Keratinocyte (primary cell): ENCODE data around the gene ZFYVE16. TPM values are rescaled to one million over a fixed set of nuclear protein-coding genes. Genes with fewer than 3 reads are reported as not detected.

ENCODE experiments used
- DNase-seq: peaks from one replicate; pipeline ENCODE4 v3.0.0-alpha.2; 2011; ENCODE audit warnings: low read depth, missing footprints, low spot score
- FAIRE-seq: peaks from 2 replicates; lab custom pipeline; 2011; peaks lifted over from hg19 to GRCh38; lab: Jason Lieb, UNC
- H2AFZ ChIP-seq: 2 replicates; pipeline ENCODE4 v1.6.0; 2012; ENCODE audit warnings: low read length, control low read depth, inconsistent platforms; ENCODE audit not compliant: control insufficient read depth
- H3K27ac ChIP-seq: 2 replicates; pipeline ENCODE4 v1.5.1; 2011; ENCODE audit warnings: low read length; ENCODE audit not compliant: control insufficient read depth, insufficient read depth
- H3K27me3 ChIP-seq: 3 replicates; pipeline ENCODE4 v1.6.0; 2011; ENCODE audit warnings: low read length; ENCODE audit not compliant: control insufficient read depth, insufficient read depth; ENCODE audit errors: extremely low read depth
- H3K36me3 ChIP-seq, 2 experiments: 2 replicates in 1 of 2; 3 replicates in 1 of 2; pipeline ENCODE4 v1.5.1; 2011; ENCODE audit warnings: low read length in 2 of 2, mild to moderate bottlenecking in 1 of 2; ENCODE audit not compliant: control insufficient read depth in 2 of 2, insufficient read depth in 2 of 2; ENCODE audit errors: extremely low read depth in 1 of 2
- H3K4me1 ChIP-seq: 3 replicates; pipeline ENCODE4 v1.5.1; 2011; ENCODE audit warnings: low read length; ENCODE audit not compliant: control insufficient read depth, insufficient read depth; ENCODE audit errors: extremely low read depth
- H3K4me2 ChIP-seq: 3 replicates; pipeline ENCODE4 v1.6.0; 2011; ENCODE audit warnings: low read depth, low read length; ENCODE audit not compliant: control insufficient read depth, insufficient read depth; ENCODE audit errors: extremely low read depth
- H3K4me3 ChIP-seq, 3 experiments: fragments of 200-600 bp in 1 of 3; sonication (generic) in 1 of 3; 2 replicates in 2 of 3; 3 replicates in 1 of 3; pipeline ENCODE4 v1.5.1; 2011 to 2016; ENCODE audit warnings: low read length in 3 of 3, mild to moderate bottlenecking in 3 of 3, control low read depth in 2 of 3, inconsistent platforms in 1 of 3, low read depth in 1 of 3, mixed read lengths in 1 of 3, mixed run types in 1 of 3, moderate library complexity in 1 of 3; ENCODE audit not compliant: control insufficient read depth in 2 of 3, insufficient read depth in 2 of 3; ENCODE audit errors: extremely low read depth in 1 of 3
- H3K79me2 ChIP-seq: 2 replicates; pipeline ENCODE4 v1.6.0; 2012; ENCODE audit warnings: low read length; ENCODE audit not compliant: control insufficient read depth, insufficient read depth
- H3K9ac ChIP-seq: 3 replicates; pipeline ENCODE4 v1.6.0; 2011; ENCODE audit warnings: low read length; ENCODE audit not compliant: control insufficient read depth, insufficient read depth; ENCODE audit errors: extremely low read depth
- H3K9me1 ChIP-seq: 3 replicates; pipeline ENCODE4 v1.6.0; 2011; ENCODE audit warnings: low read length; ENCODE audit not compliant: control insufficient read depth, insufficient read depth; ENCODE audit errors: extremely low read depth
- H3K9me3 ChIP-seq: 2 replicates; pipeline ENCODE4 v1.5.1; 2012; ENCODE audit warnings: low read depth, low read length; ENCODE audit not compliant: control insufficient read depth
- H4K20me1 ChIP-seq: 3 replicates; pipeline ENCODE4 v1.6.0; 2011; ENCODE audit warnings: low read length; ENCODE audit not compliant: control insufficient read depth, insufficient read depth; ENCODE audit errors: extremely low read depth
- CTCF ChIP-seq, 3 experiments: IDR thresholded peaks in 1 of 3; conservative IDR thresholded peaks in 1 of 3; optimal IDR thresholded peaks in 1 of 3; 2 replicates in 2 of 3; 3 replicates in 1 of 3; pipeline versions ENCODE3 to v1.5.1; 2011; ENCODE audit warnings: low read length in 3 of 3, mild to moderate bottlenecking in 3 of 3, moderate library complexity in 2 of 3, control low read depth in 1 of 3, inconsistent platforms in 1 of 3; ENCODE audit not compliant: insufficient read depth in 2 of 3; ENCODE audit errors: extremely low read depth in 1 of 3
- EZH2 ChIP-seq: IDR thresholded peaks from one replicate; pipeline ENCODE4 v1.6.1; 2012; ENCODE audit warnings: inconsistent platforms, mild to moderate bottlenecking, low read length, moderate library complexity
- dilution Hi-C: fragments of 300-500 bp; cut with MboI; formaldehyde crosslinking; loops from one replicate; pipeline ENCODE4 v1.7.0; 2020; ENCODE audit warnings: low sequenced_read_pairs; ENCODE audit not compliant: extremely low pct_ligation_motif_present
- polyA plus RNA-seq, 5 experiments: library from polyadenylated mRNA; depleted of rRNA in 3 of 5; stranded (reverse) in 3 of 5; stranded (forward) in 1 of 5; unstranded in 1 of 5; fragments of >200 nt; gene quantifications; 1 replicate in 1 of 5; 2 replicates in 3 of 5; 3 replicates in 1 of 5; pipeline versions ENCODE4 v1.2.1 to v1.2.3, GENCODE V29; 2011 to 2012; ENCODE audit warnings: missing spikeins in 2 of 5, low read depth in 1 of 5, low replicate concordance in 1 of 5

Gene ZFYVE16
- polyA plus RNA-seq, 1 donor (not counting 4 experiments of a cell fraction or from before 2014, with no cell fraction given): 13.5 TPM

- Histone ChIP-seq H3K36me3 (peaks cover 0 to 2% of the 10 kb centered on the region in 2 experiments), H3K4me1 (peaks cover 20% of the 10 kb centered on the region), H3K4me2 (no peak overlapping the region), H3K9me1 (no peaks in the 10 kb centered on the region), H4K20me1 (no peaks in the 10 kb centered on the region), H3K27ac (no peak overlapping the region), H3K9ac (no peak overlapping the region), H3K9me3 (peaks cover 2% of the 10 kb centered on the region), H3K4me3 (no peak overlapping the region), H3K27me3 (no peaks in the 10 kb centered on the region), H2AFZ (no peak overlapping the region), H3K79me2 (no peaks in the 10 kb centered on the region)
- no peak for TF ChIP-seq EZH2
- no peak for TF ChIP-seq CTCF (optimal IDR thresholded peaks at IDR 0.05 in 1 of 3, IDR thresholded peaks at IDR 0.05 in 1 of 3, conservative IDR thresholded peaks at IDR 0.05 in 1 of 3; ENCODE audit: extremely low read depth in 1 of 3, insufficient read depth in 2 of 3, low read length in 3 of 3)
- DNase-seq: no peak
- FAIRE-seq: no peak
- dilution Hi-C loops: no loop called here
Measured at GRCh38 chr5:80463269-80463668, 55.4 kb downstream of the ZFYVE16 start.

DNA sequence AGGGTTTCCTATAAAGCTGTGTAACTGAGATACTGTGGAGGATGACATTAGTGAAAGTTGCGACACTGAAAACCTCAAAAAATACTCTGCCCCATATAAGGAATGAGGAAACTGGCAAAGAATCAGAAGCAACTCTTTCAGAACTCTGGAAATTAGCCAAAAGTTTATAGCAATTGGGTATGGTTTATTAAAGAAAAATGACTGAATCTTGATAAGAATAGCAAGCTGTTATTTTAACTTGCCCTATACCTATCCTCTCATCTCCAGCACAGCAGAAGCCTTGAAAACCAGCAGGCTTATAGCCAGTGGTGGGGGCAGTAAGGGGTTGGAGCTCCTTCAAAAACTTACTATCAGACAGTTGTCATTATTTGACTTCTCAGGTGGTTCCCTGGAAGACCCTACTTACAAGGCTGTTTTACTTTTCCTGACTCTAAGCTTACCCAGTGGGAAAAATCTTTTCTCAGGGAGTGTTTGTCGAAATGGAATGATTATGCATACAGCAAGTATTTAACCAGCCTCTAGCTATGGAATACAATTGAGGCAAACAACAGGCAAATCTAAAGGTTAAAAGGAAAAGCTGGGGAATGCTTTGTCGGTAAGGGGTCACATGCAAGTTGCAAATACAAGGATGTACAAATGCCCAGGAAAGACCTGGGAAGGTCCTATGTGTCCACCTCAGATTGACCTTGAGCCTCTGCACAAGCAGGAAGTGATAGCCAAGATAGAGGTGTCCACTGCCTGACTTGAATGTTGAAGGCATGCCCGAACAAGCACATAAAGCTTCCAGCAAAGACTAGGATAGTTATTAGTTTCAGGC lies 59.0 kb downstream of the ZFYVE16 start:
- peak overlapping the region; percentile 83 for H3K4me2 ChIP-seq
- DNase-seq (no peak), FAIRE-seq (peak; percentile 83)
- no peak for TF ChIP-seq CTCF (optimal IDR thresholded peaks at IDR 0.05 in 1 of 3, IDR thresholded peaks at IDR 0.05 in 1 of 3, conservative IDR thresholded peaks at IDR 0.05 in 1 of 3; ENCODE audit: extremely low read depth in 1 of 3, insufficient read depth in 2 of 3, low read length in 3 of 3)
- no peak for TF ChIP-seq EZH2
- H2AFZ ChIP-seq: peak overlapping the region; percentile 26
- peaks cover 4% of the 10 kb centered on the region for H3K9me3 ChIP-seq
- H3K4me1 ChIP-seq: peaks cover 20% of the 10 kb centered on the region
- peak overlapping the region in 2 of 3 experiments; percentile 3 to 27 for H3K4me3 ChIP-seq
- H3K36me3 ChIP-seq: peaks cover 2 to 4% of the 10 kb centered on the region in 2 experiments
- peak overlapping the region; percentile 22 for H3K9ac ChIP-seq
- no peaks in the 10 kb centered on the region for H3K27me3 ChIP-seq
- H4K20me1 ChIP-seq: no peaks in the 10 kb centered on the region
- no peaks in the 10 kb centered on the region for H3K9me1 ChIP-seq
- peak overlapping the region; percentile 67 for H3K27ac ChIP-seq
- no peaks in the 10 kb centered on the region for H3K79me2 ChIP-seq
- dilution Hi-C loops: no loop called here
